GM13977 (cell line): ENCODE data around the gene HIGD2A.

Source experiments
- DNase-seq: peaks from one replicate; pipeline ENCODE4 v3.0.0; 2012; ENCODE audit warnings: low spot score
- in situ Hi-C: fragments of 300-500 bp; cut with MboI; formaldehyde crosslinking; loops from one replicate; pipeline ENCODE4 v1.12.0; 2022; ENCODE audit warnings: low sequenced_read_pairs, low pct_unique_long_range_greater_than_20kb, mixed read lengths, inconsistent platforms; ENCODE audit not compliant: unreplicated experiment
- TF ChIP-seq, protein P1 (sequence below): IDR thresholded peaks from 2 replicates; pipeline ENCODE4 v1.5.1; 2012; ENCODE audit warnings: mild to moderate bottlenecking, control low read depth; ENCODE audit not compliant: insufficient read depth; ENCODE audit errors: extremely low read depth, missing control alignments

Gene HIGD2A

DNA sequence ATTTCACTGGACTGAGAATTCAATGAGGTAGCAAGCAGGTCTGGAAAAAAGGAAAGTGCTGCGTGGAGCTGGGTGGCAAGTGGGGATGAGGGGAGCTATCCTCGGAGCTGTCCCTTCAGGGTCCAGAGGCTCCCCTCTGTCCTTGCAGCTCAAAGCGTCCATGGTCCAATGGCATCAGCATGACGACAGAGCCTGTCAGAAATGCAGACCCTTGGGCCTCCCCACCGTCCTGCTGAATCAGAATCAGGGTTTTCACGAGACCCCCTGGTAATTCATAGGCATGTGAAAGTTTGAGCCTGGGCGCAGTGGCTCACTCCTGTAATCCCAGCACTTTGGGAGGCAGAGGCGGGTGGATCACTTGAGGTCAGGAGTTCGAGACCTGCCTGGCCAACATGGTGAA is 5.5 kb downstream of the HIGD2A start:
- TF ChIP-seq, protein P1, sequence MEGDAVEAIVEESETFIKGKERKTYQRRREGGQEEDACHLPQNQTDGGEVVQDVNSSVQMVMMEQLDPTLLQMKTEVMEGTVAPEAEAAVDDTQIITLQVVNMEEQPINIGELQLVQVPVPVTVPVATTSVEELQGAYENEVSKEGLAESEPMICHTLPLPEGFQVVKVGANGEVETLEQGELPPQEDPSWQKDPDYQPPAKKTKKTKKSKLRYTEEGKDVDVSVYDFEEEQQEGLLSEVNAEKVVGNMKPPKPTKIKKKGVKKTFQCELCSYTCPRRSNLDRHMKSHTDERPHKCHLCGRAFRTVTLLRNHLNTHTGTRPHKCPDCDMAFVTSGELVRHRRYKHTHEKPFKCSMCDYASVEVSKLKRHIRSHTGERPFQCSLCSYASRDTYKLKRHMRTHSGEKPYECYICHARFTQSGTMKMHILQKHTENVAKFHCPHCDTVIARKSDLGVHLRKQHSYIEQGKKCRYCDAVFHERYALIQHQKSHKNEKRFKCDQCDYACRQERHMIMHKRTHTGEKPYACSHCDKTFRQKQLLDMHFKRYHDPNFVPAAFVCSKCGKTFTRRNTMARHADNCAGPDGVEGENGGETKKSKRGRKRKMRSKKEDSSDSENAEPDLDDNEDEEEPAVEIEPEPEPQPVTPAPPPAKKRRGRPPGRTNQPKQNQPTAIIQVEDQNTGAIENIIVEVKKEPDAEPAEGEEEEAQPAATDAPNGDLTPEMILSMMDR, result no peak
- in situ Hi-C loops, result no loop called here

DNA sequence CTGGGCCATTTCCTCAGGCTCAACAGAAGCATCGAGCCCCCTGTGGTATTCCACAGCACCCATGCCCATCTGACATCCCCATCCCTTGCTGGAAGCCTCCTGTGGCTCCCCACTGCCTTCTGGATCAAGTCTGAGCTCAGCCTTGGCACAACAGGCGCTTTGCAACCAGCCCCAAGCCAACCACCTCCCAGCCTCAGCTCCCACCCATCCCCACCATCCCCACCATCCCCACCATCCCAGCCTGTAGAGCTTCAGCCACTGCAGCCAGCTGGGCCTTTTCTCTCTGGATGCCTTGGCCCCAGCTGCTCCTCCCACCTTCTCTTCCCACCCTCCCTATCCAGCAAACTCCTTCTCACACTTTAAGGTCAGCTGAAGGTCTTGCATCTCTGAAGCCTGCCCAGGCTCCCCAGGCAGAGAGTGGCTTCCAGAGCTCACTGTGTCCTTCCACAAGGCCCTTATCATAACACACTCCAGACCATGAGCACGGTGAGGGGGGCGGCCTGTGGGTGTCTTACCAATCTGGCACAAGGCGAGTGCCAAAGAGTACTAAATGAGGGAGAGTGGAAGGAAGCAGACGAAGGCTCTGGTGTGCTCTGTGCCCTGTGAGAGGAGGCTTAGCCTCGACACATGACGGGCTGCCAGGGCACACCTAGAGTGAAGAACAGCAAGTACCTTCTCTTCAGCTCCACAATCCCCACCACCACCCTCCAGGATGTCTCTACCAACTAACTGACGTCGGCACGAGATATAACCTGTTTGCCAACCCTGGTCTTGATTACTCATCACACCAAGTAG is 6.5 kb downstream of the HIGD2A start:
- in situ Hi-C loops, result no loop called here
- TF ChIP-seq, protein P1, result no peak
- DNase-seq, result no peak

More for the DNA sequence above, 5.5 kb downstream of the HIGD2A start:
- no peak for DNase-seq

GRCh38 chr5:176396330-176396729 is 7.8 kb downstream of the HIGD2A start:
- TF ChIP-seq, protein P1, result no peak
- in situ Hi-C loops, result no loop called here

DNA sequence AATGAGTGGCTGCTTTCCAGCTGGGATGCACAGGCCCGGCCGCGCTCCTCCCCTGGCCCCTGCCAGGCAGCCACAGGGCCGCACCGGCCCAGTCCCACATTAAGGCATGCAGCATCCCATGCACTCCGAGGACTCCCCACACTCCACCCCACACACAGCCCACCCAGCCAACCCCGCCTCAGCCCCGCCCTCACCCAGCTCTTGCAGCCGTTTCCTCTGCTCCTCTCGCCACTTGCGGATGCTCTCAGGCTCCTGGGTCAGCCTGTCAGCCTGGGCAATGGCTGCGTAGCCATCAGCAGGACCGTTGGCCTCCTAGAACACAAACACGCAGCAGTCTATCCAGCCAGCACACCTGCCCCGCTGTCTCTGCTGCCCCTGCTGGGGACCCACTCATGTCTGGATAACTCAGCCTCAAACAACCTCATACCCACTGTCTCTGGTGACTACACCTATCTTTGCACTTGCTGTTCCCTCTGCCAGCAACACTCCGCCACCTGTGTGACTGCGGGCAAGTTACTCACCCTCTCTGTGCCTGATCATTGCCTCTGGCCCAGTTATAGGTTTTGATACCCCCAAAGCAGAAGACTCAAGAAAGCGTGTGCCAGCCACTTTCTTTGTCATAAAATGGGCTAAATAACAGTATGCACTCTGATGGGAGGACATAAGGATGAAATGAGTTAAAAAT is 9.3 kb downstream of the HIGD2A start:
- TF ChIP-seq, protein P1, result no peak
- DNase-seq, result no peak
- in situ Hi-C loops, result no loop called here

More at GRCh38 chr5:176396330-176396729, 7.8 kb downstream of the HIGD2A start:
- no peak for DNase-seq

DNA sequence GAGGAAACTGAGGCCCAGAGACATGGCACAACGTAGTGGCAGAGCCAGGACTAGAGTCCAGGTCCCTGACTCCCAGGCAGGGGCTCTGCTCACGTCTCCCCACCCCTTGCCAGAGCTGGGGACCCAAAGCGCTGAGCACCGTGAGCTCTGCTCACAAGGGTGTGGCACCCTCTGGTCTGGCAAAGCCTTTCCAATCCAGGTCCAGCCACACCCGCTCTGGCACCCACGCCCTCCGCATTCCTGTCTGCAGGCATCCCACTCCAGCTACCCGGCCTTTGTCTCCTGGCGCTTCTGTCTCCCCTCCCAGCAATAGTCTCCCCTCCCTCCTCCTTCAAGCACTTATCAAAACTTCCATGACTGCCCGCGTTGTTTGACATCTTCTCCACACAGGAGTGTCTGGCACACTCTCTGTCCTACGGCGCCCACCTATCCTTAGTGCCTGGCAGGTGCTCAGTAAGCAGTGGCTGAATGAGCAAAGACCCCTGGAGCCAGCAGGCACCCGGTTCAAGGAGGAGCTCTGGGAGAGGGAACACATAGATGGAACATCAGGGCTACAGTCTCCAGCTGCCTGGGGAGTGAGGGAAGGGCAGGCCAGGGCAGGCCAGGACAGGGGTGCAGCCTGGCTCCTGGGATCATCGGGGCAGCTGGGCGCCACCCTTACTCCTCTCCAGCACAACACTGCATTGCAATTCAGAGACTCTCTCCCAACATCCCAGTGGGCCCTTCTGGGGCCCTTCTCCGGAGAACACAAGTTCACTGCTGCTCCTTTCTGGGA is 12.0 kb downstream of the HIGD2A start:
- TF ChIP-seq, protein P1, result no peak
- in situ Hi-C loops, result no loop called here
- no peak for DNase-seq
